Keratinocyte (primary cell): ENCODE data around the gene CBARP. TPM values are rescaled to one million over a fixed set of nuclear protein-coding genes. Genes with fewer than 3 reads are reported as not detected.

Experiments used
- DNase-seq: peaks from one replicate; pipeline ENCODE4 v3.0.0-alpha.2; 2011; ENCODE audit warnings: low read depth, missing footprints, low spot score
- FAIRE-seq: peaks from 2 replicates; lab custom pipeline; 2011; peaks lifted over from hg19 to GRCh38; lab: Jason Lieb, UNC
- H2AFZ ChIP-seq: 2 replicates; pipeline ENCODE4 v1.6.0; 2012; ENCODE audit warnings: low read length, control low read depth, inconsistent platforms; ENCODE audit not compliant: control insufficient read depth
- H3K27ac ChIP-seq: 2 replicates; pipeline ENCODE4 v1.5.1; 2011; ENCODE audit warnings: low read length; ENCODE audit not compliant: control insufficient read depth, insufficient read depth
- H3K27me3 ChIP-seq: 3 replicates; pipeline ENCODE4 v1.6.0; 2011; ENCODE audit warnings: low read length; ENCODE audit not compliant: control insufficient read depth, insufficient read depth; ENCODE audit errors: extremely low read depth
- H3K36me3 ChIP-seq, 2 experiments: 2 replicates in 1 of 2; 3 replicates in 1 of 2; pipeline ENCODE4 v1.5.1; 2011; ENCODE audit warnings: low read length in 2 of 2, mild to moderate bottlenecking in 1 of 2; ENCODE audit not compliant: control insufficient read depth in 2 of 2, insufficient read depth in 2 of 2; ENCODE audit errors: extremely low read depth in 1 of 2
- H3K4me1 ChIP-seq: 3 replicates; pipeline ENCODE4 v1.5.1; 2011; ENCODE audit warnings: low read length; ENCODE audit not compliant: control insufficient read depth, insufficient read depth; ENCODE audit errors: extremely low read depth
- H3K4me2 ChIP-seq: 3 replicates; pipeline ENCODE4 v1.6.0; 2011; ENCODE audit warnings: low read depth, low read length; ENCODE audit not compliant: control insufficient read depth, insufficient read depth; ENCODE audit errors: extremely low read depth
- H3K4me3 ChIP-seq, 3 experiments: fragments of 200-600 bp in 1 of 3; sonication (generic) in 1 of 3; 2 replicates in 2 of 3; 3 replicates in 1 of 3; pipeline ENCODE4 v1.5.1; 2011 to 2016; ENCODE audit warnings: low read length in 3 of 3, mild to moderate bottlenecking in 3 of 3, control low read depth in 2 of 3, inconsistent platforms in 1 of 3, low read depth in 1 of 3, mixed read lengths in 1 of 3, mixed run types in 1 of 3, moderate library complexity in 1 of 3; ENCODE audit not compliant: control insufficient read depth in 2 of 3, insufficient read depth in 2 of 3; ENCODE audit errors: extremely low read depth in 1 of 3
- H3K79me2 ChIP-seq: 2 replicates; pipeline ENCODE4 v1.6.0; 2012; ENCODE audit warnings: low read length; ENCODE audit not compliant: control insufficient read depth, insufficient read depth
- H3K9ac ChIP-seq: 3 replicates; pipeline ENCODE4 v1.6.0; 2011; ENCODE audit warnings: low read length; ENCODE audit not compliant: control insufficient read depth, insufficient read depth; ENCODE audit errors: extremely low read depth
- H3K9me1 ChIP-seq: 3 replicates; pipeline ENCODE4 v1.6.0; 2011; ENCODE audit warnings: low read length; ENCODE audit not compliant: control insufficient read depth, insufficient read depth; ENCODE audit errors: extremely low read depth
- H3K9me3 ChIP-seq: 2 replicates; pipeline ENCODE4 v1.5.1; 2012; ENCODE audit warnings: low read depth, low read length; ENCODE audit not compliant: control insufficient read depth
- H4K20me1 ChIP-seq: 3 replicates; pipeline ENCODE4 v1.6.0; 2011; ENCODE audit warnings: low read length; ENCODE audit not compliant: control insufficient read depth, insufficient read depth; ENCODE audit errors: extremely low read depth
- CTCF ChIP-seq, 3 experiments: IDR thresholded peaks in 1 of 3; conservative IDR thresholded peaks in 1 of 3; optimal IDR thresholded peaks in 1 of 3; 2 replicates in 2 of 3; 3 replicates in 1 of 3; pipeline versions ENCODE3 to v1.5.1; 2011; ENCODE audit warnings: low read length in 3 of 3, mild to moderate bottlenecking in 3 of 3, moderate library complexity in 2 of 3, control low read depth in 1 of 3, inconsistent platforms in 1 of 3; ENCODE audit not compliant: insufficient read depth in 2 of 3; ENCODE audit errors: extremely low read depth in 1 of 3
- EZH2 ChIP-seq: IDR thresholded peaks from one replicate; pipeline ENCODE4 v1.6.1; 2012; ENCODE audit warnings: inconsistent platforms, mild to moderate bottlenecking, low read length, moderate library complexity
- dilution Hi-C: fragments of 300-500 bp; cut with MboI; formaldehyde crosslinking; loops from one replicate; pipeline ENCODE4 v1.7.0; 2020; ENCODE audit warnings: low sequenced_read_pairs; ENCODE audit not compliant: extremely low pct_ligation_motif_present
- polyA plus RNA-seq, 5 experiments: library from polyadenylated mRNA; depleted of rRNA in 3 of 5; stranded (reverse) in 3 of 5; stranded (forward) in 1 of 5; unstranded in 1 of 5; fragments of >200 nt; gene quantifications; 1 replicate in 1 of 5; 2 replicates in 3 of 5; 3 replicates in 1 of 5; pipeline versions ENCODE4 v1.2.1 to v1.2.3, GENCODE V29; 2011 to 2012; ENCODE audit warnings: missing spikeins in 2 of 5, low read depth in 1 of 5, low replicate concordance in 1 of 5

Gene CBARP
- polyA plus RNA-seq, 1 donor (not counting 4 experiments of a cell fraction or from before 2014, with no cell fraction given): 0.93 TPM

- H2AFZ ChIP-seq: no peak overlapping the region
- H3K79me2 ChIP-seq: peaks cover 29% of the 10 kb centered on the region
- dilution Hi-C loops: no loop called here
- H4K20me1 ChIP-seq: peaks cover 5% of the 10 kb centered on the region
- DNase-seq: no peak
- no peak for FAIRE-seq
- no peak overlapping the region for H3K4me3 ChIP-seq
- no peak for TF ChIP-seq EZH2
- no peak for TF ChIP-seq CTCF (optimal IDR thresholded peaks at IDR 0.05 in 1 of 3, IDR thresholded peaks at IDR 0.05 in 1 of 3, conservative IDR thresholded peaks at IDR 0.05 in 1 of 3; ENCODE audit: extremely low read depth in 1 of 3, insufficient read depth in 2 of 3, low read length in 3 of 3)
- H3K4me1 ChIP-seq: peaks cover 1% of the 10 kb centered on the region
- H3K9me1 ChIP-seq: no peaks in the 10 kb centered on the region
- H3K27me3 ChIP-seq: no peaks in the 10 kb centered on the region
- H3K36me3 ChIP-seq: peaks cover 24% of the 10 kb centered on the region in 2 experiments
- H3K27ac ChIP-seq: no peak overlapping the region
- no peak overlapping the region for H3K4me2 ChIP-seq
- no peaks in the 10 kb centered on the region for H3K9me3 ChIP-seq
- H3K9ac ChIP-seq: no peak overlapping the region
Observed at GRCh38 chr19:1221904-1222255, 15.9 kb downstream of the CBARP start.

- H2AFZ ChIP-seq: no peak overlapping the region
- no peak for DNase-seq
- no peak overlapping the region for H3K4me3 ChIP-seq
- H3K4me1 ChIP-seq: peaks cover 6% of the 10 kb centered on the region
- no peak overlapping the region for H3K27ac ChIP-seq
- no peak overlapping the region for H3K4me2 ChIP-seq
- dilution Hi-C loops: no loop called here
- no peaks in the 10 kb centered on the region for H3K9me3 ChIP-seq
- H3K79me2 ChIP-seq: peaks cover 35% of the 10 kb centered on the region
- no peaks in the 10 kb centered on the region for H3K9me1 ChIP-seq
- peaks cover 5% of the 10 kb centered on the region for H4K20me1 ChIP-seq
- H3K36me3 ChIP-seq: peaks cover 23 to 27% of the 10 kb centered on the region in 2 experiments
- TF ChIP-seq CTCF (optimal IDR thresholded peaks at IDR 0.05 in 1 of 3, IDR thresholded peaks at IDR 0.05 in 1 of 3, conservative IDR thresholded peaks at IDR 0.05 in 1 of 3; ENCODE audit: extremely low read depth in 1 of 3, insufficient read depth in 2 of 3, low read length in 3 of 3) (peak; percentile 21 to 79 (median 57)), EZH2 (no peak)
- no peak for FAIRE-seq
- H3K27me3 ChIP-seq: no peaks in the 10 kb centered on the region
- no peak overlapping the region for H3K9ac ChIP-seq
Observed at GRCh38 chr19:1220976-1221903, 16.6 kb downstream of the CBARP start.
